ENCODE results near the gene SPACA4. TPM values are rescaled to one million over a fixed set of nuclear protein-coding genes. Genes with fewer than 3 reads are reported as not detected.
A peak's percentile ranks its signal among the peaks of the same experiment; 100 is the strongest.

Gene SPACA4
- total RNA-seq, 1 experiment from 2014 or later, result not detected

DNA sequence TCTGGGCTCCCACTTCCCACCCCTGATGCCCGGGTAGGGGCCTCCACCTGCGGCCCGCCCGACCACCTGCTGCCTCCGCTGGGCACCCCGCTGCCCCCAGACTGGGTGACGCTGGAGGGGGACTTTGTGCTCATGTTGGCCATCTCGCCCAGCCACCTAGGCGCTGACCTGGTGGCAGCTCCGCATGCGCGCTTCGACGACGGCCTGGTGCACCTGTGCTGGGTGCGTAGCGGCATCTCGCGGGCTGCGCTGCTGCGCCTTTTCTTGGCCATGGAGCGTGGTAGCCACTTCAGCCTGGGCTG, 22.7 kb downstream of the SPACA4 start:
- no peaks in the 10 kb centered on the region for H3K27me3 Mint-ChIP-seq (ENCODE audit: low read depth)
- TF ChIP-seq NR3C1 (CRISPR knock-in tag; conservative IDR thresholded peaks at IDR 0.05; ENCODE audit: low read depth) (no peak), ZNF263 (CRISPR knock-in tag; IDR thresholded peaks at IDR 0.05; ENCODE audit: low read depth) (no peak), NFATC4 (CRISPR knock-in tag; IDR thresholded peaks at IDR 0.05) (no peak), PRRX2 (CRISPR knock-in tag; IDR thresholded peaks at IDR 0.05) (no peak), ESRRA (CRISPR knock-in tag; IDR thresholded peaks at IDR 0.05; ENCODE audit: borderline replicate concordance) (no peak), NR2C2 (CRISPR knock-in tag; IDR thresholded peaks at IDR 0.05) (no peak), ZNF232 (CRISPR knock-in tag; IDR thresholded peaks at IDR 0.05) (no peak), SP1 (CRISPR knock-in tag; conservative IDR thresholded peaks at IDR 0.05) (no peak), USF2 (CRISPR knock-in tag; IDR thresholded peaks at IDR 0.05) (no peak), ATF6 (CRISPR knock-in tag; IDR thresholded peaks at IDR 0.05) (no peak), GRHL2 (CRISPR knock-in tag; IDR thresholded peaks at IDR 0.05; ENCODE audit: insufficient replicate concordance, severe bottlenecking) (no peak), EMX1 (CRISPR knock-in tag; IDR thresholded peaks at IDR 0.05) (no peak), RELA (CRISPR knock-in tag; IDR thresholded peaks at IDR 0.05; ENCODE audit: borderline replicate concordance) (no peak), RORB (CRISPR knock-in tag; IDR thresholded peaks at IDR 0.05) (no peak), GTF2I (CRISPR knock-in tag; conservative IDR thresholded peaks at IDR 0.05) (no peak), NR1H2 (CRISPR knock-in tag; IDR thresholded peaks at IDR 0.05) (no peak)
- TF ChIP-seq, protein P1, sequence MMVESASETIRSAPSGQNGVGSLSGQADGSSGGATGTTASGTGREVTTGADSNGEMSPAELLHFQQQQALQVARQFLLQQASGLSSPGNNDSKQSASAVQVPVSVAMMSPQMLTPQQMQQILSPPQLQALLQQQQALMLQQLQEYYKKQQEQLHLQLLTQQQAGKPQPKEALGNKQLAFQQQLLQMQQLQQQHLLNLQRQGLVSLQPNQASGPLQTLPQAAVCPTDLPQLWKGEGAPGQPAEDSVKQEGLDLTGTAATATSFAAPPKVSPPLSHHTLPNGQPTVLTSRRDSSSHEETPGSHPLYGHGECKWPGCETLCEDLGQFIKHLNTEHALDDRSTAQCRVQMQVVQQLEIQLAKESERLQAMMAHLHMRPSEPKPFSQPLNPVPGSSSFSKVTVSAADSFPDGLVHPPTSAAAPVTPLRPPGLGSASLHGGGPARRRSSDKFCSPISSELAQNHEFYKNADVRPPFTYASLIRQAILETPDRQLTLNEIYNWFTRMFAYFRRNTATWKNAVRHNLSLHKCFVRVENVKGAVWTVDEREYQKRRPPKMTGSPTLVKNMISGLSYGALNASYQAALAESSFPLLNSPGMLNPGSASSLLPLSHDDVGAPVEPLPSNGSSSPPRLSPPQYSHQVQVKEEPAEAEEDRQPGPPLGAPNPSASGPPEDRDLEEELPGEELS (CRISPR knock-in tag; IDR thresholded peaks at IDR 0.05), result no peak
- no peaks in the 10 kb centered on the region for H3K36me3 Mint-ChIP-seq
- DNase-seq (ENCODE audit: low spot score), result no peak
- ChIA-PET POLR2A (interaction anchor here (0.7 to 3.4 kb wide), 4 partner anchors 11 to 335 kb away, joined by 3 to 23 read pairs (median 13); partner anchors contain the start of genes CA11, RPL18 and SPHK2), CTCF (interaction anchor here (0.8 to 3.0 kb wide), 12 partner anchors 10 to 295 kb away, joined by 3 to 20 read pairs (median 6); partner anchors contain the start of genes CA11, FAM83E, RPL18 and SPHK2)
- peaks cover 31% of the 10 kb centered on the region for H3K4me1 Mint-ChIP-seq
- ATAC-seq, result no peak
- H3K9me3 Mint-ChIP-seq, result no peaks in the 10 kb centered on the region
- peak overlapping the region; percentile 71 for H3K4me3 Mint-ChIP-seq
- peak overlapping the region; percentile 99 for H3K27ac Mint-ChIP-seq

- H3K9me3 Mint-ChIP-seq, result no peaks in the 10 kb centered on the region
- ATAC-seq, result peak; percentile 87
- POLR2A ChIA-PET, result interaction anchor here (0.5 to 3.4 kb wide), 13 partner anchors 10 to 1030 kb away, joined by 3 to 23 read pairs (median 4); partner anchors contain the start of genes CA11, FAM83E, RPL18 and SPHK2
- H3K27ac Mint-ChIP-seq, result peak overlapping the region; percentile 99
- no peaks in the 10 kb centered on the region for H3K27me3 Mint-ChIP-seq (ENCODE audit: low read depth)
- no peaks in the 10 kb centered on the region for H3K36me3 Mint-ChIP-seq
- CTCF ChIA-PET, result interaction anchor here (0.6 to 3.0 kb wide), 26 partner anchors 11 to 296 kb away, joined by 3 to 20 read pairs (median 4); partner anchors contain the start of genes CA11, FAM83E, KDELR1 and RPL18
- peaks cover 34% of the 10 kb centered on the region for H3K4me1 Mint-ChIP-seq
- peak; percentile 97 for DNase-seq (ENCODE audit: low spot score)
- H3K4me3 Mint-ChIP-seq, result peak overlapping the region; percentile 71
- TF ChIP-seq EMX1 (CRISPR knock-in tag; IDR thresholded peaks at IDR 0.05) (peak; percentile 89), ATF1 (CRISPR knock-in tag; IDR thresholded peaks at IDR 0.05) (no peak), IRF2 (CRISPR knock-in tag; IDR thresholded peaks at IDR 0.05; ENCODE audit: borderline replicate concordance, low read depth) (no peak; the same call in 1 of the 2 replicates), GTF2I (CRISPR knock-in tag; conservative IDR thresholded peaks at IDR 0.05) (peak; percentile 66; the same call in 1 of the 2 replicates), PRRX2 (CRISPR knock-in tag; IDR thresholded peaks at IDR 0.05) (peak; percentile 86), ZNF281 (CRISPR knock-in tag; IDR thresholded peaks at IDR 0.05) (peak; percentile 76), ELF4 (CRISPR knock-in tag; IDR thresholded peaks at IDR 0.05; ENCODE audit: low read depth) (no peak), E2F4 (CRISPR knock-in tag; IDR thresholded peaks at IDR 0.05; ENCODE audit: borderline replicate concordance, low read depth) (0 out of 2 replicates have a peak, but pooled peaks have one; percentile 18), ATF6 (CRISPR knock-in tag; IDR thresholded peaks at IDR 0.05) (no peak)
These were observed 23.2 kb downstream of the SPACA4 start for GRCh38 chr19:48629599-48630295.
